HG02588 (cell line): ENCODE measurements around the gene INPP4B.

ENCODE experiments used
- ATAC-seq: cut with Tn5 transposase; IDR thresholded peaks from one replicate; pipeline ENCODE4 v1.9.1; 2021; ENCODE audit warnings: mild to moderate bottlenecking, moderate library complexity; ENCODE audit not compliant: unreplicated experiment

The INPP4B gene

GRCh38 chr4:142316025-142316424, 530.1 kb downstream of the INPP4B start:
- no peak for ATAC-seq

GRCh38 chr4:142314686-142315085, 531.4 kb downstream of the INPP4B start:
- no peak for ATAC-seq

GRCh38 chr4:142314247-142314646, 531.9 kb downstream of the INPP4B start:
- no peak for ATAC-seq

- no peak for ATAC-seq
Measured at GRCh38 chr4:142312391-142312790, 533.7 kb downstream of the INPP4B start.

GRCh38 chr4:142311916-142312315, 534.2 kb downstream of the INPP4B start:
- ATAC-seq = no peak

- ATAC-seq = no peak
Measured at GRCh38 chr4:142309772-142310171, 536.3 kb downstream of the INPP4B start.

- no peak for ATAC-seq
Measured at GRCh38 chr4:142307857-142308256, 538.2 kb downstream of the INPP4B start.

- ATAC-seq = no peak
Measured at GRCh38 chr4:142297313-142297712, 548.8 kb downstream of the INPP4B start.

GRCh38 chr4:142293536-142293935, 552.6 kb downstream of the INPP4B start:
- no peak for ATAC-seq

- ATAC-seq = no peak
Measured at GRCh38 chr4:142292231-142292630, 553.9 kb downstream of the INPP4B start.

GRCh38 chr4:142291299-142292050, 554.6 kb downstream of the INPP4B start:
- no peak for ATAC-seq

GRCh38 chr4:142287371-142287770, 558.7 kb downstream of the INPP4B start:
- ATAC-seq = no peak

- no peak for ATAC-seq
Measured at GRCh38 chr4:142285222-142285583, 560.9 kb downstream of the INPP4B start.

- no peak for ATAC-seq
Measured at GRCh38 chr4:142284402-142285221, 561.5 kb downstream of the INPP4B start.

- no peak for ATAC-seq
Measured at GRCh38 chr4:142282870-142283431, 563.1 kb downstream of the INPP4B start.

- ATAC-seq = no peak
Measured at GRCh38 chr4:142281999-142282398, 564.1 kb downstream of the INPP4B start.

GRCh38 chr4:142278663-142279062, 567.4 kb downstream of the INPP4B start:
- ATAC-seq = no peak

- no peak for ATAC-seq
Measured at GRCh38 chr4:142278171-142278570, 567.9 kb downstream of the INPP4B start.

GRCh38 chr4:142274137-142274536, 572.0 kb downstream of the INPP4B start:
- no peak for ATAC-seq

- no peak for ATAC-seq
Measured at GRCh38 chr4:142272452-142272851, 573.6 kb downstream of the INPP4B start.

- ATAC-seq = no peak
Measured at GRCh38 chr4:142271832-142272231, 574.3 kb downstream of the INPP4B start.

- ATAC-seq = no peak
Measured at GRCh38 chr4:142267101-142267500, 579.0 kb downstream of the INPP4B start.
